ENCODE data around the gene RNF215. TPM values are rescaled to one million over a fixed set of nuclear protein-coding genes. Genes with fewer than 3 reads are reported as not detected.

Gene RNF215
- total RNA-seq, 1 donor from 2014 or later, result 24.5 TPM

GRCh38 chr22:30398685-30399680, 11.8 kb upstream of the RNF215 start:
- no peak for FAIRE-seq

GRCh38 chr22:30397656-30398635, 10.7 kb upstream of the RNF215 start:
- Histone ChIP-seq H3K9me3 (ENCODE audit: insufficient read depth, low read depth, low read length) (no peaks in the 10 kb centered on the region), H3K4me1 (ENCODE audit: insufficient read depth, low read length) (peaks cover 22% of the 10 kb centered on the region), H2AFZ (ENCODE audit: low read depth, low read length) (peak overlapping the region; percentile 78), H3K27me3 (ENCODE audit: insufficient read depth, low read length) (no peaks in the 10 kb centered on the region), H3K4me3 (ENCODE audit: insufficient read depth, low read depth, low read length) (peak overlapping the region; percentile 87), H4K20me1 (ENCODE audit: insufficient read depth, low read length) (peaks cover 46% of the 10 kb centered on the region), H3K9ac (ENCODE audit: low read length) (peak overlapping the region; percentile 84), H3K27ac (ENCODE audit: low read depth, low read length) (no peak overlapping the region), H3K79me2 (ENCODE audit: insufficient read depth, low read length) (peaks cover 57% of the 10 kb centered on the region), H3K4me2 (ENCODE audit: low read length) (peak overlapping the region; percentile 100), H3K36me3 (ENCODE audit: insufficient read depth, low read length) (no peaks in the 10 kb centered on the region)
- H3K9me3 Mint-ChIP-seq (ENCODE audit: unreplicated experiment), result no peaks in the 10 kb centered on the region
- peak overlapping the region; percentile 84 for H3K4me3 Mint-ChIP-seq (ENCODE audit: unreplicated experiment)
- FAIRE-seq (no peak), DNase-seq (ENCODE audit: low read depth) (no peak)
- H3K27ac Mint-ChIP-seq (ENCODE audit: unreplicated experiment), result no peak overlapping the region
- H3K36me3 Mint-ChIP-seq (ENCODE audit: low read depth, unreplicated experiment), result peaks cover 5% of the 10 kb centered on the region
- TF ChIP-seq EZH2 (IDR thresholded peaks at IDR 0.05; ENCODE audit: insufficient read depth, low read length) (no peak), CTCF (IDR thresholded peaks at IDR 0.05; ENCODE audit: insufficient read depth, low read depth, low read length) (no peak)
- peaks cover 17% of the 10 kb centered on the region for H3K4me1 Mint-ChIP-seq (ENCODE audit: low read depth, unreplicated experiment)
- peaks cover 6% of the 10 kb centered on the region for H3K27me3 Mint-ChIP-seq (ENCODE audit: low read depth, unreplicated experiment)

More at GRCh38 chr22:30398685-30399680, 11.8 kb upstream of the RNF215 start:
- Histone ChIP-seq H3K9me3 (ENCODE audit: insufficient read depth, low read depth, low read length) (no peaks in the 10 kb centered on the region), H3K4me1 (ENCODE audit: insufficient read depth, low read length) (peaks cover 21% of the 10 kb centered on the region), H3K9ac (ENCODE audit: low read length) (peak overlapping the region; percentile 84), H4K20me1 (ENCODE audit: insufficient read depth, low read length) (peaks cover 52% of the 10 kb centered on the region), H3K36me3 (ENCODE audit: insufficient read depth, low read length) (peaks cover 3% of the 10 kb centered on the region), H3K4me2 (ENCODE audit: low read length) (peak overlapping the region; percentile 100), H2AFZ (ENCODE audit: low read depth, low read length) (no peak overlapping the region), H3K4me3 (ENCODE audit: insufficient read depth, low read depth, low read length) (peak overlapping the region; percentile 87), H3K79me2 (ENCODE audit: insufficient read depth, low read length) (peaks cover 64% of the 10 kb centered on the region), H3K27me3 (ENCODE audit: insufficient read depth, low read length) (no peaks in the 10 kb centered on the region), H3K27ac (ENCODE audit: low read depth, low read length) (no peak overlapping the region)
- Mint-ChIP-seq H3K27ac (ENCODE audit: unreplicated experiment) (no peak overlapping the region), H3K4me1 (ENCODE audit: low read depth, unreplicated experiment) (peaks cover 17% of the 10 kb centered on the region), H3K4me3 (ENCODE audit: unreplicated experiment) (peak overlapping the region; percentile 67), H3K27me3 (ENCODE audit: low read depth, unreplicated experiment) (peaks cover 6% of the 10 kb centered on the region), H3K36me3 (ENCODE audit: low read depth, unreplicated experiment) (peaks cover 5% of the 10 kb centered on the region), H3K9me3 (ENCODE audit: unreplicated experiment) (no peaks in the 10 kb centered on the region)
- TF ChIP-seq CTCF (IDR thresholded peaks at IDR 0.05; ENCODE audit: insufficient read depth, low read depth, low read length) (no peak), EZH2 (IDR thresholded peaks at IDR 0.05; ENCODE audit: insufficient read depth, low read length) (no peak)
- DNase-seq (ENCODE audit: low read depth), result no peak
